ENCODE measurements around the gene ZNF366. TPM values are rescaled to one million over a fixed set of nuclear protein-coding genes. Genes with fewer than 3 reads are reported as not detected.

Gene ZNF366
- total RNA-seq, 2 donors from 2014 or later, result not detected

- TF ChIP-seq CTCF (conservative IDR thresholded peaks at IDR 0.05), result no peak
- Histone ChIP-seq H3K9ac (ENCODE audit: extremely low read depth, low read length, poor library complexity, severe bottlenecking) (no peak overlapping the region), H3K4me1 (ENCODE audit: control insufficient read depth, insufficient read depth, low read length) (peaks cover 6% of the 10 kb centered on the region), H3K9me3 (ENCODE audit: control insufficient read depth, low read length) (no peaks in the 10 kb centered on the region), H3K27me3 (ENCODE audit: control insufficient read depth, insufficient read depth, low read length, poor library complexity, severe bottlenecking) (peaks cover 10% of the 10 kb centered on the region), H3K4me3 (ENCODE audit: low read length) (no peak overlapping the region), H3K27ac (ENCODE audit: low read depth, low read length) (no peak overlapping the region), H3K36me3 (ENCODE audit: control insufficient read depth, insufficient read depth, low read length) (no peaks in the 10 kb centered on the region)
- Mint-ChIP-seq H3K36me3 (ENCODE audit: low read depth) (no peaks in the 10 kb centered on the region), H3K9me3 (no peaks in the 10 kb centered on the region), H3K27ac (no peak overlapping the region), H3K4me3 (no peak overlapping the region), H3K4me1 (peaks cover 9% of the 10 kb centered on the region), H3K27me3 (ENCODE audit: insufficient read depth) (peaks cover 20% of the 10 kb centered on the region)
- no peak for DNase-seq
- WGBS, 2 experiments (ENCODE audit: insufficient coverage in 1 of 2, insufficient read length in 1 of 2), result 94 to 100% methylated on average over 2 to 5 of the region's 5 CpGs
These were observed 73.0 kb downstream of the ZNF366 start for GRCh38 chr5:72434056-72434780.

- Mint-ChIP-seq H3K27me3 (ENCODE audit: insufficient read depth) (peaks cover 20% of the 10 kb centered on the region), H3K4me3 (no peak overlapping the region), H3K4me1 (peaks cover 9% of the 10 kb centered on the region), H3K9me3 (no peaks in the 10 kb centered on the region), H3K27ac (no peak overlapping the region), H3K36me3 (ENCODE audit: low read depth) (no peaks in the 10 kb centered on the region)
- Histone ChIP-seq H3K27ac (ENCODE audit: low read depth, low read length) (no peak overlapping the region), H3K9ac (ENCODE audit: extremely low read depth, low read length, poor library complexity, severe bottlenecking) (no peak overlapping the region), H3K4me1 (ENCODE audit: control insufficient read depth, insufficient read depth, low read length) (peaks cover 6% of the 10 kb centered on the region), H3K4me3 (ENCODE audit: low read length) (no peak overlapping the region), H3K36me3 (ENCODE audit: control insufficient read depth, insufficient read depth, low read length) (no peaks in the 10 kb centered on the region), H3K9me3 (ENCODE audit: control insufficient read depth, low read length) (no peaks in the 10 kb centered on the region), H3K27me3 (ENCODE audit: control insufficient read depth, insufficient read depth, low read length, poor library complexity, severe bottlenecking) (peaks cover 10% of the 10 kb centered on the region)
- no peak for DNase-seq
- 64 to 86% methylated on average over 1 of the region's 1 CpG for WGBS, 2 experiments (ENCODE audit: insufficient coverage in 1 of 2, insufficient read length in 1 of 2)
- TF ChIP-seq CTCF (conservative IDR thresholded peaks at IDR 0.05), result no peak
These were observed 73.7 kb downstream of the ZNF366 start for GRCh38 chr5:72433522-72433921.

- WGBS, 2 experiments (ENCODE audit: insufficient coverage in 1 of 2, insufficient read length in 1 of 2), result 80 to 83% methylated on average over 1 of the region's 1 CpG
- Histone ChIP-seq H3K9ac (ENCODE audit: extremely low read depth, low read length, poor library complexity, severe bottlenecking) (no peak overlapping the region), H3K4me3 (ENCODE audit: low read length) (no peak overlapping the region), H3K4me1 (ENCODE audit: control insufficient read depth, insufficient read depth, low read length) (peaks cover 6% of the 10 kb centered on the region), H3K9me3 (ENCODE audit: control insufficient read depth, low read length) (no peaks in the 10 kb centered on the region), H3K36me3 (ENCODE audit: control insufficient read depth, insufficient read depth, low read length) (no peaks in the 10 kb centered on the region), H3K27me3 (ENCODE audit: control insufficient read depth, insufficient read depth, low read length, poor library complexity, severe bottlenecking) (no peaks in the 10 kb centered on the region), H3K27ac (ENCODE audit: low read depth, low read length) (no peak overlapping the region)
- no peak overlapping the region for H3K4me3 Mint-ChIP-seq
- H3K9me3 Mint-ChIP-seq, result no peaks in the 10 kb centered on the region
- H3K4me1 Mint-ChIP-seq, result peaks cover 9% of the 10 kb centered on the region
- H3K36me3 Mint-ChIP-seq (ENCODE audit: low read depth), result no peaks in the 10 kb centered on the region
- no peak overlapping the region for H3K27ac Mint-ChIP-seq
- no peak for TF ChIP-seq CTCF (conservative IDR thresholded peaks at IDR 0.05)
- peaks cover 14% of the 10 kb centered on the region for H3K27me3 Mint-ChIP-seq (ENCODE audit: insufficient read depth)
- DNase-seq, result no peak
These were observed 78.5 kb downstream of the ZNF366 start for GRCh38 chr5:72428669-72429068.

Data from endodermal cell (in vitro differentiated cells).